Ishikawa (cell line): Measurements from ENCODE around the gene EEIG1.

ENCODE experiments used
- CEBPB ChIP-seq: IDR thresholded peaks from 2 replicates; pipeline ENCODE4 v1.6.1; 2012
- CREB1 ChIP-seq: IDR thresholded peaks from 2 replicates; pipeline ENCODE4 v1.6.1; 2012; ENCODE audit warnings: low read depth
- EGR1 ChIP-seq: IDR thresholded peaks from 2 replicates; pipeline ENCODE4 v1.6.1; 2012
- EP300 ChIP-seq: IDR thresholded peaks from 2 replicates; pipeline ENCODE4 v1.6.1; 2012; ENCODE audit warnings: borderline replicate concordance
- FOXM1 ChIP-seq: IDR thresholded peaks from 2 replicates; pipeline ENCODE4 v1.6.1; 2012; ENCODE audit warnings: low read depth, borderline replicate concordance
- NFIC ChIP-seq: IDR thresholded peaks from 2 replicates; pipeline ENCODE4 v1.6.1; 2012
- RAD21 ChIP-seq: IDR thresholded peaks from 2 replicates; pipeline ENCODE4 v1.6.1; 2012; ENCODE audit warnings: low read depth
- TAF1 ChIP-seq: IDR thresholded peaks from 2 replicates; pipeline ENCODE4 v1.6.1; 2012; ENCODE audit warnings: low read depth, mild to moderate bottlenecking
- TCF12 ChIP-seq: IDR thresholded peaks from 2 replicates; pipeline ENCODE4 v1.6.1; 2012; ENCODE audit warnings: low read depth
- TEAD4 ChIP-seq: IDR thresholded peaks from 2 replicates; pipeline ENCODE4 v1.6.1; 2012
- YY1 ChIP-seq: IDR thresholded peaks from 2 replicates; pipeline ENCODE4 v1.6.1; 2012; ENCODE audit warnings: low read depth
- ZBTB7A ChIP-seq: IDR thresholded peaks from 2 replicates; pipeline ENCODE4 v1.6.1; 2012; ENCODE audit warnings: low read depth
- TF ChIP-seq, protein P1 (sequence below): IDR thresholded peaks from 2 replicates; pipeline ENCODE4 v1.6.1; 2012
- TF ChIP-seq, protein P2 (sequence below): IDR thresholded peaks from 2 replicates; pipeline ENCODE4 v1.6.1; 2012
- TF ChIP-seq, protein P3 (sequence below): IDR thresholded peaks from 2 replicates; pipeline ENCODE4 v1.6.1; 2012; ENCODE audit warnings: low read depth, mild to moderate bottlenecking

EEIG1 gene

GRCh38 chr9:127953154-127953553, 27.6 kb downstream of the EEIG1 start:
- no peak for TF ChIP-seq TEAD4
- TF ChIP-seq EGR1, result no peak
- TF ChIP-seq TAF1, result no peak
- no peak for TF ChIP-seq CREB1
- no peak for TF ChIP-seq YY1
- no peak for TF ChIP-seq NFIC

DNA sequence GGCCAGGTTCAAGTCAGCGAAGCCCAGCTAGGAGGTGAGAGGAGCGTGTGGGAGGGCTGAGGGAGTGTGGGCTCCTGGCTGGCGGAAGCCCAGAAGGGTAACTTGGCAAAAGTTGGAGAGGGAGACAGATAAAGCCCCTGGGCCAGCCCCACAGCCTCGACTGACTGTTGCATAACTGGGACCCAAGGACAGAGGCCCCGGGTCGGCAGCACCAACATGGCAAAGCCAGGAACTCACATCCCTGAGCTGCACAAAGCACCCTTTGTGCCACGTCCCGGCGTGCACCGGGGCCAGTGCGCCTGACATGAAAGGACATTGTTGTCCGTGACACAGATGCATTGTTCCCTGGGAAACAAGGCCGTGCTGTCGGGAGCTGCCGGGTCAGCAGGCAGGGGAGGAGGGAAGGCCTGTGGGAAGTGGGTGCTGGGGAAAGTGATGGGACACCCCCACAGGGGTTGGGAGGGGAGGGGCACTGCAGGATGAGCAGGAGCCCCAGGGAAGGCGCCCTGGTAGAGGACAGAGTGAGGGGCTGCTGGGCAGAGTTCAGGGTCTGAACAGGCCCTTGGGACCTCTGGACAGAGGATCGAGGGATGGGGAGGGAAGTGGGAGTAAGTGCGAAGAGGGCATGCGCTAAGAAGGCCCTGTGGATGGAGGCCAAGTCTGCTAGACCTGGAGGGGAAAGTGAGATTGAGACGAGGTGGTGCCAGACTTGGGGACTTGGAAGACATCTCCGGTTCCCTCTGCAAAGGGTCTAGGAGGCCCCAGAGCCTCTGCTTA, 30.1 kb downstream of the EEIG1 start:
- TF ChIP-seq CEBPB, result no peak
- TF ChIP-seq, protein P1, sequence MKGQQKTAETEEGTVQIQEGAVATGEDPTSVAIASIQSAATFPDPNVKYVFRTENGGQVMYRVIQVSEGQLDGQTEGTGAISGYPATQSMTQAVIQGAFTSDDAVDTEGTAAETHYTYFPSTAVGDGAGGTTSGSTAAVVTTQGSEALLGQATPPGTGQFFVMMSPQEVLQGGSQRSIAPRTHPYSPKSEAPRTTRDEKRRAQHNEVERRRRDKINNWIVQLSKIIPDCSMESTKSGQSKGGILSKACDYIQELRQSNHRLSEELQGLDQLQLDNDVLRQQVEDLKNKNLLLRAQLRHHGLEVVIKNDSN, result no peak
- no peak for TF ChIP-seq TAF1
- no peak for TF ChIP-seq FOXM1
- TF ChIP-seq TCF12, result no peak
- TF ChIP-seq TEAD4, result no peak
- TF ChIP-seq EGR1, result no peak
- TF ChIP-seq, protein P2, sequence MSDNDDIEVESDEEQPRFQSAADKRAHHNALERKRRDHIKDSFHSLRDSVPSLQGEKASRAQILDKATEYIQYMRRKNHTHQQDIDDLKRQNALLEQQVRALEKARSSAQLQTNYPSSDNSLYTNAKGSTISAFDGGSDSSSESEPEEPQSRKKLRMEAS, result no peak
- TF ChIP-seq RAD21, result no peak
- no peak for TF ChIP-seq NFIC
- no peak for TF ChIP-seq CREB1
- TF ChIP-seq EP300, result no peak
- TF ChIP-seq, protein P3, sequence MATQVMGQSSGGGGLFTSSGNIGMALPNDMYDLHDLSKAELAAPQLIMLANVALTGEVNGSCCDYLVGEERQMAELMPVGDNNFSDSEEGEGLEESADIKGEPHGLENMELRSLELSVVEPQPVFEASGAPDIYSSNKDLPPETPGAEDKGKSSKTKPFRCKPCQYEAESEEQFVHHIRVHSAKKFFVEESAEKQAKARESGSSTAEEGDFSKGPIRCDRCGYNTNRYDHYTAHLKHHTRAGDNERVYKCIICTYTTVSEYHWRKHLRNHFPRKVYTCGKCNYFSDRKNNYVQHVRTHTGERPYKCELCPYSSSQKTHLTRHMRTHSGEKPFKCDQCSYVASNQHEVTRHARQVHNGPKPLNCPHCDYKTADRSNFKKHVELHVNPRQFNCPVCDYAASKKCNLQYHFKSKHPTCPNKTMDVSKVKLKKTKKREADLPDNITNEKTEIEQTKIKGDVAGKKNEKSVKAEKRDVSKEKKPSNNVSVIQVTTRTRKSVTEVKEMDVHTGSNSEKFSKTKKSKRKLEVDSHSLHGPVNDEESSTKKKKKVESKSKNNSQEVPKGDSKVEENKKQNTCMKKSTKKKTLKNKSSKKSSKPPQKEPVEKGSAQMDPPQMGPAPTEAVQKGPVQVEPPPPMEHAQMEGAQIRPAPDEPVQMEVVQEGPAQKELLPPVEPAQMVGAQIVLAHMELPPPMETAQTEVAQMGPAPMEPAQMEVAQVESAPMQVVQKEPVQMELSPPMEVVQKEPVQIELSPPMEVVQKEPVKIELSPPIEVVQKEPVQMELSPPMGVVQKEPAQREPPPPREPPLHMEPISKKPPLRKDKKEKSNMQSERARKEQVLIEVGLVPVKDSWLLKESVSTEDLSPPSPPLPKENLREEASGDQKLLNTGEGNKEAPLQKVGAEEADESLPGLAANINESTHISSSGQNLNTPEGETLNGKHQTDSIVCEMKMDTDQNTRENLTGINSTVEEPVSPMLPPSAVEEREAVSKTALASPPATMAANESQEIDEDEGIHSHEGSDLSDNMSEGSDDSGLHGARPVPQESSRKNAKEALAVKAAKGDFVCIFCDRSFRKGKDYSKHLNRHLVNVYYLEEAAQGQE, result no peak
- no peak for TF ChIP-seq YY1
- no peak for TF ChIP-seq ZBTB7A

DNA sequence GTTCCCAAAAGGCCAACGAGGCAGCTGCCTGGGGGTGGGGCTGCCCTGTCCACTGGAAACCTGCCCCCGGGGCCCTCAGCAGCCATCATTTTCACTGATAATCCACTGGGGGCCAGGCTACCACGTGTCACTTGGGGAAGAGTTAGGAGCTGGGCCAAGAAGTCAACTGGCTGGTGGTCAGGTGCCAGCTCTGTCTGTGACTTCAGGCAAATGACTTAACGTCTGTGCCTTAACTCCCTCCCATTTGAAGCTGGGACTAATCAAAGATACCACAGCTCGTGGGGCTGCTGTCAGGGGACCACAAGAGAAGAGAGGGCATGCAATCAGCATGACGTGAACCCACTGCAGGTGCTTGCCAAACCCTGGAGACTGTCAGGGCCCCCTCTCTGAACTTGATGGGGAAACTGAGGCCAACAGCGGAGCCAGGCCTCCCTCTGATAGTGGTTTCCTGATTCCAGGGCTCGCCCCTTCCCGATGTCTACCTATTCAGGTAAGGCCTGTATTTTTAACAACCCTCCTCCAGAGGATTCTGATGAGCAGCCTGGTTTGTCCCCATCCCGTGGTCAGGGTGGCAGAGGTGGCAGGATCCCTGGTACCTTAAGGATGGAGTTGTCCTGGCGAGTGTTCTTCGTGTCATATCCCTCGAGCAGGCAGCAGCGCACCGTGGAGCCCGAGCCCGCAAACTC, 30.8 kb downstream of the EEIG1 start:
- TF ChIP-seq, protein P1, result no peak
- TF ChIP-seq TCF12 (no peak), TAF1 (no peak), CREB1 (no peak), NFIC (no peak), CEBPB (no peak), RAD21 (no peak), YY1 (no peak), FOXM1 (no peak)
- TF ChIP-seq, protein P2, result no peak
- TF ChIP-seq, protein P3, result no peak

DNA sequence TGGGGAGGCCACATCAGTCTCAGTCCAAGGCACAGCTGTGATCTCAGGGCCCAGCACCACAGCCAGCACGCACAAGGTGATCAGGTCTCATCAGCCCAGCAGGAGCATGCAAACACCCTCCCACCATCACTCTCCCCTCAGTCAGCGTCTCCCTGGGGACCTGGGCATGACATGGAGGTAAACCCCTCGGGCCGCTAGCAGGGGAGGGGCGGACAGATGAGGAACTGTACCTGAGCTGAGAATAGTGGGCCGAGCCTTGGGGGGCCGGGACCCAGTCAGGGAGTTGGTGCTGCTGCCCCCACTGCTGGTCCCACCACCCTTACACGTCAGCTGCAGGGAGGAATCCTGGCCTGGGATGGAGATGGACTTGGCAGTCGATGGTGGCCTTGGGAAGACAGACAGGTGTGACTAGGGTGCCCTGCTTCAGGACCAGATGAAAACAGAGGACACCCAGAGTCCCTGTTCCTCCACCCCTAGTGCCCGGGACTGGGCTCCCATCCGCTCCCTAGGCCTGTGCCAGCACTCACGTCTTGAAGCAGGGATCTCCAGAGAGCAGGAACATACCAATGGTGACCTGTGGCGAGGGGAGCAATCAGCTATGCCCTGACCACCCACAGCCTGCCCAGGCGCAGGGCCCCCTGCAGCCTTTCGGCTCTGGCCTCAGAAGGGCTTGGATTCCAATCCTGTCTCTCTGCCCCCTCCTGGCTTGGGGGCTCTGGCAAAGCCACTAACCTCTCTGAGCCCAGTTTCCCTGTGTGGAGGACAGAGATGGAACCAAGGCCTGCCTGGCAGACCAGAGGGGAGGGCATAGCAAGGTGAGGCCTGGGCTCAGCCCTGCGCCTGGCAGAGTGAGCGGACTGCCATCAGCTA, 32.7 kb downstream of the EEIG1 start:
- no peak for TF ChIP-seq EP300

DNA sequence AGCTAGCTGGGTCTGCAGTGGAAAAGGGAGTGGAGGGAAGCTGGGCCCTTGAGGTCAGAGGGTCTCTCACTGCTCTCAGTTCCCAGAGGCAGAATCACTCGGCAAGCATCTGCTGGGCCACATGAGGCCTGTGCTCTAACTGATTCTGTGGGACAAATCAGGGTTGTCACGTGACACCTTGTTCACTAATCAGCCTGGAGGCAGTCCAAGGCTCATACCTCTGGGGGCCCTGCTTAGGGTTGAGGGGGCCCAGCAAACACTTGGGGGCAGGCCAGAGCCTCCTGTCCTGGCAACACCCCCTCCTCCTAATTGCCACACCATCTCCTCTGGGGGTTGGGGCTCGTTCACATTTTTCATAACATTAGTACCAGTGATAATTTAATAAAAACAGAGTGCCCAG, 34.1 kb downstream of the EEIG1 start:
- TF ChIP-seq TCF12, result no peak
- TF ChIP-seq, protein P1, result peak; percentile 58
